ENCODE data around the gene MACO1.
"Not testable (repeated sequence)": the region's sequence is repeated elsewhere in the genome, so short reads cannot be mapped to it uniquely, and the experiment has no call there.

The MACO1 gene

DNA sequence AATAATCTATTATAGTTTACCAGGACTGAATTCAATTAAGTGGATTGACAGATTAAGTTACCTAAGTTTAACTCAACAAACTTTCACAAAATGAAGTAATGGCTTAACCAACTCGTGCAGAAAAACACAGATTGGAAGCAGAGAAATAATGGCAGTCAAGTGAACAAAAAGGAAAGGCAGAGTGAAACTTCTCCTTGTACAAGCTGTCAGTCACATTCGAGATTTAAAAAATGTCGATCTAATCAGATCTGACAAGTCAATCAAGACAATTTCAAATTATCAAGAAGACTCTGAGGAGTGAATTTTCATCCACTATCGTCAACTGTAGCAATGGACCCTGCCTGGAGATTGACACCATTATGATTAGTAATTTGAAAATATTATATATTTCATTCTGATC is 13.4 kb upstream of the MACO1 start:
- no CpG with 5 or more reads among the region's 4 CpGs for WGBS, 2 donors (ENCODE audit: extremely low coverage in 2 of 2, insufficient read length in 2 of 2, insufficient replicate concordance in 1 of 2)
- not testable (repeated sequence) for H3K27me3 ChIP-seq (ENCODE audit: control insufficient read depth in 3 of 3, insufficient read depth in 3 of 3, low read depth in 1 of 3, low read length in 3 of 3); DNase-seq (ENCODE audit: low spot score); H3K4me2 ChIP-seq (ENCODE audit: insufficient read depth, low read length, poor library complexity, severe bottlenecking); H2BK15ac ChIP-seq (ENCODE audit: low read length); H3K9ac ChIP-seq (ENCODE audit: low read depth, low read length, poor library complexity); H3K23ac ChIP-seq (ENCODE audit: low read depth, low read length, poor library complexity); H2BK5ac ChIP-seq (ENCODE audit: low read length); H3K4ac ChIP-seq (ENCODE audit: low read length); H3K36me3 ChIP-seq (replicated peaks in 1 of 2; ENCODE audit: control insufficient read depth in 2 of 2, insufficient read depth in 2 of 2, low read length in 2 of 2); H2AK5ac ChIP-seq (ENCODE audit: low read depth, low read length); H3K27ac ChIP-seq (replicated peaks; ENCODE audit: low read length); H2BK120ac ChIP-seq (ENCODE audit: low read depth, low read length); H3K18ac ChIP-seq (ENCODE audit: low read length); H2BK12ac ChIP-seq (ENCODE audit: low read length); H3K14ac ChIP-seq (ENCODE audit: low read length); H4K91ac ChIP-seq (ENCODE audit: low read depth, low read length, poor library complexity); H4K8ac ChIP-seq (ENCODE audit: low read depth, low read length); H2AFZ ChIP-seq (ENCODE audit: low read length); H3K79me1 ChIP-seq (ENCODE audit: low read depth, low read length); H3K9me3 ChIP-seq (replicated peaks in 1 of 2; ENCODE audit: control insufficient read depth in 2 of 2, insufficient read depth in 1 of 2, low read depth in 1 of 2, low read length in 2 of 2); H3K4me1 ChIP-seq (ENCODE audit: control insufficient read depth in 2 of 2, insufficient read depth in 1 of 2, low read depth in 1 of 2, low read length in 2 of 2); H3K4me3 ChIP-seq (ENCODE audit: low read length in 2 of 2)

DNA sequence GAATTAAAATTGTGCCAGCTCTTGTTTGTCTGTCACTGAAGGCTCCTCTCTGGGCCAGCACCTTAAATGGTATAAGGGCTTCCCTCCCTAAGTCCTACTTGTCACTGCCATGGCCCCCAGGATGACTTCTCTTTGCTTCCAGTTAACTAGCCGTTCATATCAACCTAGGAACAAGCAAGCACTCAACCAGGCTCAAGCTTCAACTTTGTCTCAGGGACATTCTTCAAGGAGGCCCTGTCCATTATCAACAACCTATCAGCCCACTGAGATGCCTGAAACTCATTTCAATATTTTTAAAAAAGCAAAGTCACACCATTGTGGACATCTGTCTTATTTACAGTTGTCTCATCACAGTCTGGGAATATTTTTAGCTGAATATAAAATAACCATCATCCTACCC is 11.4 kb upstream of the MACO1 start:
- no CpG with 5 or more reads among the region's 1 CpG for WGBS, 2 donors (ENCODE audit: extremely low coverage in 2 of 2, insufficient read length in 2 of 2, insufficient replicate concordance in 1 of 2)
- H4K8ac ChIP-seq (ENCODE audit: low read depth, low read length); H3K4ac ChIP-seq (ENCODE audit: low read length); H2BK12ac ChIP-seq (ENCODE audit: low read length); DNase-seq (ENCODE audit: low spot score); H3K4me2 ChIP-seq (ENCODE audit: insufficient read depth, low read length, poor library complexity, severe bottlenecking); H2BK15ac ChIP-seq (ENCODE audit: low read length); H3K27ac ChIP-seq (replicated peaks; ENCODE audit: low read length); H3K23ac ChIP-seq (ENCODE audit: low read depth, low read length, poor library complexity); H2AK5ac ChIP-seq (ENCODE audit: low read depth, low read length); H2AFZ ChIP-seq (ENCODE audit: low read length); H3K9ac ChIP-seq (ENCODE audit: low read depth, low read length, poor library complexity); H3K79me1 ChIP-seq (ENCODE audit: low read depth, low read length); H3K9me3 ChIP-seq (replicated peaks in 1 of 2; ENCODE audit: control insufficient read depth in 2 of 2, insufficient read depth in 1 of 2, low read depth in 1 of 2, low read length in 2 of 2); H3K18ac ChIP-seq (ENCODE audit: low read length); H3K27me3 ChIP-seq (ENCODE audit: control insufficient read depth in 3 of 3, insufficient read depth in 3 of 3, low read depth in 1 of 3, low read length in 3 of 3); H4K91ac ChIP-seq (ENCODE audit: low read depth, low read length, poor library complexity); H3K4me3 ChIP-seq (ENCODE audit: low read length in 2 of 2); H2BK5ac ChIP-seq (ENCODE audit: low read length); H2BK120ac ChIP-seq (ENCODE audit: low read depth, low read length); H3K14ac ChIP-seq (ENCODE audit: low read length); H3K4me1 ChIP-seq (ENCODE audit: control insufficient read depth in 2 of 2, insufficient read depth in 1 of 2, low read depth in 1 of 2, low read length in 2 of 2); H3K36me3 ChIP-seq (replicated peaks in 1 of 2; ENCODE audit: control insufficient read depth in 2 of 2, insufficient read depth in 2 of 2, low read length in 2 of 2): not testable (repeated sequence)

- not testable (repeated sequence) for H3K79me1 ChIP-seq (ENCODE audit: low read depth, low read length); H3K9me3 ChIP-seq (replicated peaks in 1 of 2; ENCODE audit: control insufficient read depth in 2 of 2, insufficient read depth in 1 of 2, low read depth in 1 of 2, low read length in 2 of 2); H3K4me3 ChIP-seq (ENCODE audit: low read length in 2 of 2); H3K27ac ChIP-seq (replicated peaks; ENCODE audit: low read length); H3K4me1 ChIP-seq (ENCODE audit: control insufficient read depth in 2 of 2, insufficient read depth in 1 of 2, low read depth in 1 of 2, low read length in 2 of 2); H3K4ac ChIP-seq (ENCODE audit: low read length); H3K4me2 ChIP-seq (ENCODE audit: insufficient read depth, low read length, poor library complexity, severe bottlenecking); H3K23ac ChIP-seq (ENCODE audit: low read depth, low read length, poor library complexity); H3K36me3 ChIP-seq (replicated peaks in 1 of 2; ENCODE audit: control insufficient read depth in 2 of 2, insufficient read depth in 2 of 2, low read length in 2 of 2); H2BK120ac ChIP-seq (ENCODE audit: low read depth, low read length); H3K9ac ChIP-seq (ENCODE audit: low read depth, low read length, poor library complexity); H2BK5ac ChIP-seq (ENCODE audit: low read length); DNase-seq (ENCODE audit: low spot score); H3K18ac ChIP-seq (ENCODE audit: low read length); H2AK5ac ChIP-seq (ENCODE audit: low read depth, low read length); H4K91ac ChIP-seq (ENCODE audit: low read depth, low read length, poor library complexity); H2AFZ ChIP-seq (ENCODE audit: low read length); H3K27me3 ChIP-seq (ENCODE audit: control insufficient read depth in 3 of 3, insufficient read depth in 3 of 3, low read depth in 1 of 3, low read length in 3 of 3); H4K8ac ChIP-seq (ENCODE audit: low read depth, low read length); H2BK15ac ChIP-seq (ENCODE audit: low read length); H2BK12ac ChIP-seq (ENCODE audit: low read length); H3K14ac ChIP-seq (ENCODE audit: low read length)
- no CpG with 5 or more reads among the region's 9 CpGs for WGBS, 2 donors (ENCODE audit: extremely low coverage in 2 of 2, insufficient read length in 2 of 2, insufficient replicate concordance in 1 of 2)
Measured at GRCh38 chr1:25420715-25421114, 10.0 kb upstream of the MACO1 start, which contains the start of gene RHCE. RHCE (minus strand) TSS chr1:25420825; CDS start chr1:25420786, 39 bp downstream.

DNA sequence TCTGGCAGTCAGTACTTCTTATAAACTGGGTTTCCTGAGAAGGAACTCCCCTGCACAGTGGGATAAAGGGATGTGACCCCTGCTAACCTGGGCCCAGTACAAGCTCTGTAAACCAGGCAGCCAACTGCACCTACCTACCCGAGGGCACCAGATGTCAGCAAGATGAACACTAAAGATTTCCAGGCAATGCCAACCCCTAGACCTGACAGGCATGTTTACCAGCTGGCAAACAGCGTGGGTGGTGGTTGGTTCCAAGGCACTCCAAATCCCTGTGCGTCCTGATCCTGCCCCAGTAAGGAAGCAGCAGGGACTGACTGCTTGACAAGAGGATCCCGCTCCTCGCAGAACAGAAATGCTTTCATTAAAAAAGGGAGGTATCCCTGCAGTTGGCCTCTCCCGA is 7.5 kb upstream of the MACO1 start:
- not testable (repeated sequence) for H4K91ac ChIP-seq (ENCODE audit: low read depth, low read length, poor library complexity); DNase-seq (ENCODE audit: low spot score); H2AFZ ChIP-seq (ENCODE audit: low read length); H4K8ac ChIP-seq (ENCODE audit: low read depth, low read length); H3K18ac ChIP-seq (ENCODE audit: low read length); H3K23ac ChIP-seq (ENCODE audit: low read depth, low read length, poor library complexity); H3K4me2 ChIP-seq (ENCODE audit: insufficient read depth, low read length, poor library complexity, severe bottlenecking); H2AK5ac ChIP-seq (ENCODE audit: low read depth, low read length); H2BK5ac ChIP-seq (ENCODE audit: low read length); H3K4me1 ChIP-seq (ENCODE audit: control insufficient read depth in 2 of 2, insufficient read depth in 1 of 2, low read depth in 1 of 2, low read length in 2 of 2); H3K36me3 ChIP-seq (replicated peaks in 1 of 2; ENCODE audit: control insufficient read depth in 2 of 2, insufficient read depth in 2 of 2, low read length in 2 of 2); H3K9me3 ChIP-seq (replicated peaks in 1 of 2; ENCODE audit: control insufficient read depth in 2 of 2, insufficient read depth in 1 of 2, low read depth in 1 of 2, low read length in 2 of 2); H3K27me3 ChIP-seq (ENCODE audit: control insufficient read depth in 3 of 3, insufficient read depth in 3 of 3, low read depth in 1 of 3, low read length in 3 of 3); H3K14ac ChIP-seq (ENCODE audit: low read length); H3K27ac ChIP-seq (replicated peaks; ENCODE audit: low read length); H3K79me1 ChIP-seq (ENCODE audit: low read depth, low read length); H2BK12ac ChIP-seq (ENCODE audit: low read length); H3K4me3 ChIP-seq (ENCODE audit: low read length in 2 of 2); H2BK15ac ChIP-seq (ENCODE audit: low read length); H3K9ac ChIP-seq (ENCODE audit: low read depth, low read length, poor library complexity); H2BK120ac ChIP-seq (ENCODE audit: low read depth, low read length); H3K4ac ChIP-seq (ENCODE audit: low read length)
- no CpG with 5 or more reads among the region's 6 CpGs for WGBS, 2 donors (ENCODE audit: extremely low coverage in 2 of 2, insufficient read length in 2 of 2, insufficient replicate concordance in 1 of 2)
